Kidney epithelial cell (primary cell): ENCODE data around the gene TNP2. TPM values are rescaled to one million over a fixed set of nuclear protein-coding genes. Genes with fewer than 3 reads are reported as not detected.

Source experiments
- DNase-seq: peaks from one replicate; pipeline ENCODE4 v3.0.0-alpha.2; 2010; ENCODE audit warnings: low read depth
- H3K27me3 ChIP-seq: 2 replicates; pipeline ENCODE4 v1.6.0; 2011; ENCODE audit warnings: low read length; ENCODE audit not compliant: control insufficient read depth, insufficient read depth
- H3K36me3 ChIP-seq: 2 replicates; pipeline ENCODE4 v1.5.1; 2011; ENCODE audit warnings: low read length; ENCODE audit not compliant: control insufficient read depth, insufficient read depth
- H3K4me3 ChIP-seq: 2 replicates; pipeline ENCODE4 v1.5.1; 2011; ENCODE audit warnings: low read depth, mild to moderate bottlenecking, control low read depth, low read length
- CTCF ChIP-seq: IDR thresholded peaks from 2 replicates; pipeline ENCODE4 v1.5.1; 2011; ENCODE audit warnings: mild to moderate bottlenecking, moderate library complexity, low read length, control low read depth, inconsistent platforms; ENCODE audit not compliant: insufficient read depth, poor library complexity, severe bottlenecking
- total RNA-seq: library from RNA; depleted of rRNA; stranded (reverse); fragments of >200 nt; gene quantifications from 2 replicates; pipeline ENCODE4 v1.2.3, GENCODE V29; 2015

The TNP2 gene
- total RNA-seq, 1 donor from 2014 or later = not detected

DNA sequence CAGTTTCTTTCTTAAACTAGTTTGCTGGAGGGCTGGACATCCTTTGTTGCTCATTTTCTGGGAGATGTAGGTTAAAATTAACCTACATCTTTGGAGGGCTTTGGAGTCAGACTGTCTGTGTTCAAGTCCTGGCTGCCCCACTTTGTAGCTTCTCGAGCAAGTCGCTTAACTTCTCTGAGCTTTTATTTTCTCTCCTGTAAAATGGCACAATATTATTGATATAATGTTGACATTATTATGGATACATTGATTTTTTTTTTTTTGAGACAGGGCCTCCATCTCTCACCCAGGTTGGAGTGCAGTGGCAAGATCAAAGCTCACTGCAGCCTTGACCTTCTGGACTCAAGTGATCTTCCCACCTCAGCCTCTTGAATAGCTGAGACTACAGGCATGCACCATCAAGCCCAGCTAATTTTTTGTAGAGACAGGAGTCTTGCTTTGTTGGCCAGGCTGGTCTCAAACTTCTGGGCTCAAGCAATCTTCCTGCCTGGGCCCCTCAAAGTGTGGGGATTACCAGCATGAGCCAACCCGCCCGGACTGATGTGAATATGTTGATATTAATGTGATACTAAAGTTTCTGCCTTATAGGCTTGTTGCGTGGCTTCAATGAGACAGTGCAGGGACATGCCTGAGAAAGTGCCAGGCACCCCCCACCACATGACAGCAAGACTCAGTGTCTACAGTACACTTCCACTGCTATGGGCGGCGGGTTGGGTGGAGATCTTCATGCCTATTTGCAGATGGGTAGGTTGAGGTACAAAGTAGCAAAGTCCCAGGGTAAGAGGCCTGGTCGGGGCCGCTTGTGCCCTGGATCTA lies 44.6 kb upstream of the TNP2 start:
- no peak for TF ChIP-seq CTCF
- no peak for DNase-seq
- Histone ChIP-seq H3K27me3 (no peaks in the 10 kb centered on the region), H3K36me3 (no peaks in the 10 kb centered on the region), H3K4me3 (no peak overlapping the region)

DNA sequence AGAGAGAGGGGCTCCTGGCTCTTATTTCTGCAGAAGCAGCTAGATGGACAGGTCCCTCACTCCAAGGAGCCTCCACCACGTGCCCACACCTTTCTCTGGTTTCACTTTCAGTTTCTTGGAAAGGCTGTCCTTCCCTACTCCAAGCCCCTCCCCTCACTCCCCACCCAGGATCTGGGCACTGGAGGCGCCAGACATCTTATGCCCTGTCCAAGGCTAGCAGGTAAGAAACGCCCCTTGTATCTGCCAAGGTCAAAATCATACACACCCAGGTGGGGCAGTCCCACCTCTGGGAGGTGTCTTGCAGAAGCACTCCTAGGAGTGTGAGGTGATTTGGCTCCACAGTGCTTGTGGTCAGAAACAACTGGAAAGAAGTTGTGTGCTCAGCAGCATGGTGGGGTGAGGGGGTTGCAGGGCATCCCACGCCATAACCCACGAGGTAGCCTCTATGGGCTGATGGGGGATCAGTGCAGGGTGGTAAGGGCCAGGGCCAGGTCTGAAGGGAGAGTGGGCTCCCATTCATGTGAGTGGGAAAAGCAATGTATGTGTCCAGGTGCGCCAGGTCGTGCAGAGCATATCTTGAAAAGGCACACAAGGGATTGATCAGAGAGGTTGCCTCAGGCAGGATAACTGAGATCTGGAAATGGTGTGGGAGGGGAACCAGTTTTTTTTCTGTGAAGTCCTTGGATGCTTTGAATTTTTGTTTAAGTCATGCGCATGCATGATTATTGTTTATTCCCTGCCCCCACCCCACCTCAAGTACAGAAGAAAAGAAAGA lies 43.8 kb upstream of the TNP2 start:
- no peak for TF ChIP-seq CTCF
- no peak overlapping the region for H3K4me3 ChIP-seq
- no peaks in the 10 kb centered on the region for H3K36me3 ChIP-seq
- H3K27me3 ChIP-seq = no peaks in the 10 kb centered on the region
- DNase-seq = no peak

- Histone ChIP-seq H3K27me3 (no peaks in the 10 kb centered on the region), H3K4me3 (no peak overlapping the region), H3K36me3 (no peaks in the 10 kb centered on the region)
- DNase-seq = no peak
- TF ChIP-seq CTCF = no peak
Observed at GRCh38 chr16:11310997-11311561, 42.0 kb upstream of the TNP2 start.

- Histone ChIP-seq H3K36me3 (no peaks in the 10 kb centered on the region), H3K4me3 (no peak overlapping the region), H3K27me3 (no peaks in the 10 kb centered on the region)
- no peak for TF ChIP-seq CTCF
- DNase-seq = no peak
Observed at GRCh38 chr16:11310634-11310977, 41.5 kb upstream of the TNP2 start.

- Histone ChIP-seq H3K36me3 (no peaks in the 10 kb centered on the region), H3K4me3 (no peak overlapping the region), H3K27me3 (no peaks in the 10 kb centered on the region)
- TF ChIP-seq CTCF = no peak
- no peak for DNase-seq
Observed at GRCh38 chr16:11309895-11310633, 40.9 kb upstream of the TNP2 start.
